IgD-negative memory B cell (primary cell): ENCODE data around the gene DCAF5. TPM values are rescaled to one million over a fixed set of nuclear protein-coding genes. Genes with fewer than 3 reads are reported as not detected.
"Not testable (repeated sequence)": the region's sequence is repeated elsewhere in the genome, so short reads cannot be mapped to it uniquely, and the experiment has no call there.

Experiments used
- H3K27ac Mint-ChIP-seq, 3 donors: one replicate each; pipeline ENCODE4 v1.8.0; 2020 to 2022; ENCODE audit warnings: mild to moderate bottlenecking in 3 of 3, mixed read lengths in 3 of 3, moderate library complexity in 1 of 3
- H3K27me3 Mint-ChIP-seq: one replicate; pipeline ENCODE4 v1.8.0; 2021; ENCODE audit warnings: mixed read lengths
- H3K36me3 Mint-ChIP-seq: one replicate; pipeline ENCODE4 v1.8.0; 2020; ENCODE audit warnings: mild to moderate bottlenecking, mixed read lengths
- H3K4me1 Mint-ChIP-seq, 3 donors: one replicate each; pipeline ENCODE4 v1.8.0; 2020 to 2022; ENCODE audit warnings: mixed read lengths in 3 of 3, mild to moderate bottlenecking in 1 of 3
- H3K4me3 Mint-ChIP-seq, 4 donors: one replicate each; pipeline ENCODE4 v1.8.0; 2020 to 2022; ENCODE audit warnings: mild to moderate bottlenecking in 4 of 4, mixed read lengths in 4 of 4, moderate library complexity in 3 of 4
- H3K9me3 Mint-ChIP-seq, 3 donors: one replicate each; pipeline ENCODE4 v1.8.0; 2020 to 2021; ENCODE audit warnings: mixed read lengths in 3 of 3, mild to moderate bottlenecking in 1 of 3
- polyA plus RNA-seq: library from polyadenylated mRNA; unstranded; fragments of 300-500 nt; fragmentation: Illumina TruSeq; gene quantifications from one replicate; pipeline ENCODE4 v1.2.3, GENCODE V29; 2021

Gene DCAF5, protein sequence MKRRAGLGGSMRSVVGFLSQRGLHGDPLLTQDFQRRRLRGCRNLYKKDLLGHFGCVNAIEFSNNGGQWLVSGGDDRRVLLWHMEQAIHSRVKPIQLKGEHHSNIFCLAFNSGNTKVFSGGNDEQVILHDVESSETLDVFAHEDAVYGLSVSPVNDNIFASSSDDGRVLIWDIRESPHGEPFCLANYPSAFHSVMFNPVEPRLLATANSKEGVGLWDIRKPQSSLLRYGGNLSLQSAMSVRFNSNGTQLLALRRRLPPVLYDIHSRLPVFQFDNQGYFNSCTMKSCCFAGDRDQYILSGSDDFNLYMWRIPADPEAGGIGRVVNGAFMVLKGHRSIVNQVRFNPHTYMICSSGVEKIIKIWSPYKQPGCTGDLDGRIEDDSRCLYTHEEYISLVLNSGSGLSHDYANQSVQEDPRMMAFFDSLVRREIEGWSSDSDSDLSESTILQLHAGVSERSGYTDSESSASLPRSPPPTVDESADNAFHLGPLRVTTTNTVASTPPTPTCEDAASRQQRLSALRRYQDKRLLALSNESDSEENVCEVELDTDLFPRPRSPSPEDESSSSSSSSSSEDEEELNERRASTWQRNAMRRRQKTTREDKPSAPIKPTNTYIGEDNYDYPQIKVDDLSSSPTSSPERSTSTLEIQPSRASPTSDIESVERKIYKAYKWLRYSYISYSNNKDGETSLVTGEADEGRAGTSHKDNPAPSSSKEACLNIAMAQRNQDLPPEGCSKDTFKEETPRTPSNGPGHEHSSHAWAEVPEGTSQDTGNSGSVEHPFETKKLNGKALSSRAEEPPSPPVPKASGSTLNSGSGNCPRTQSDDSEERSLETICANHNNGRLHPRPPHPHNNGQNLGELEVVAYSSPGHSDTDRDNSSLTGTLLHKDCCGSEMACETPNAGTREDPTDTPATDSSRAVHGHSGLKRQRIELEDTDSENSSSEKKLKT
- 57.9 TPM for polyA plus RNA-seq

DNA sequence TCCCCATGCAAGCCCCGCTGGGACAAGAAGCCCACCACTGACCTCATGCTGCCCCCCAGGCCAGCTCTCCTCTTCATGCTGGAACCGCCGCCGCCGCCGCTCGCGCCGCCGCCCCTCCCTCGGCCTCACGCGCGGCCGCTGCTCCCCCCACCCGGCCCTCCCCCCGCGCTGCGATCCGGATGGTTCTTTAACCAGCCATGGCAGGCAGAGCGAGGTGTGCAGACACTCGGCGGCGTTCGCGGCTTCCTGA is at the start of gene DCAF5:
Gene DCAF5, minus strand, starts transcription at position 218 of the 250 bp plus-strand sequence. Its CDS starts 141 bp downstream, at position 77.
- Mint-ChIP-seq H3K9me3 (no peaks in the 10 kb centered on the region), H3K4me3 (peak within 1 kb of the TSS; percentile 90 to 97 (median 96)), H3K4me1 (peaks cover 18 to 32% (median 21%) of the 10 kb centered on the region in 3 donors), H3K27ac (peak within 1 kb of the TSS; percentile 92 to 97 (median 93)), H3K36me3 (peaks cover 1% of the 10 kb centered on the region), H3K27me3 (no peaks in the 10 kb centered on the region)

- H3K27ac Mint-ChIP-seq: no peak overlapping the region
- no peaks in the 10 kb centered on the region for H3K27me3 Mint-ChIP-seq
- H3K4me1 Mint-ChIP-seq: peaks cover 0 to 5% (median 2%) of the 10 kb centered on the region in 3 donors
- H3K4me3 Mint-ChIP-seq: no peak overlapping the region
- peaks cover 5% of the 10 kb centered on the region for H3K36me3 Mint-ChIP-seq
- no peaks in the 10 kb centered on the region for H3K9me3 Mint-ChIP-seq
Observed at GRCh38 chr14:69199786-69200185, 46.9 kb upstream of the DCAF5 start.

DNA sequence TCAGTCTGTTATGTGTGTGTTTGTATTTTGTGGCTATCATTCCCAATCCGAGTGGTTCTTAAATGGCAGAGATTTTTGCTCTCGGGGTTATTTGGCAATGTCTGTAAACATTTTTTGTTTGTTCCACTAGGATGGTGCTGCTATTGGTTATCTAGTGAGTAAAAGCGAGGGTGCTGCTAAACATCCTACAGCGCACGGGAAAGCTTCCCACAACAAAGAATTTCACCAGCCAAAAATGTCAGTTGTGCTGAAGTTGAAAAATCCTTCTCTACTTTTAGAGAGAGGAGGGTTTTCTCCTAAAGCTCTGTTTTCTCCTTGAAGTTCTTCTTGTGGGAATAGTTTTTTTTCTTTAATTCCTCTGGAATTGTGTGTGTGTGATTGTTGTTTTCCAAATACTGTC is 40.8 kb upstream of the DCAF5 start:
- Mint-ChIP-seq H3K9me3 (no peaks in the 10 kb centered on the region), H3K36me3 (peaks cover 5% of the 10 kb centered on the region), H3K27ac (no peak overlapping the region), H3K27me3 (peaks cover 2% of the 10 kb centered on the region), H3K4me3 (peak overlapping the region in 2 of 4 donors; percentile 30 to 80), H3K4me1 (peaks cover 7 to 18% (median 11%) of the 10 kb centered on the region in 3 donors)

DNA sequence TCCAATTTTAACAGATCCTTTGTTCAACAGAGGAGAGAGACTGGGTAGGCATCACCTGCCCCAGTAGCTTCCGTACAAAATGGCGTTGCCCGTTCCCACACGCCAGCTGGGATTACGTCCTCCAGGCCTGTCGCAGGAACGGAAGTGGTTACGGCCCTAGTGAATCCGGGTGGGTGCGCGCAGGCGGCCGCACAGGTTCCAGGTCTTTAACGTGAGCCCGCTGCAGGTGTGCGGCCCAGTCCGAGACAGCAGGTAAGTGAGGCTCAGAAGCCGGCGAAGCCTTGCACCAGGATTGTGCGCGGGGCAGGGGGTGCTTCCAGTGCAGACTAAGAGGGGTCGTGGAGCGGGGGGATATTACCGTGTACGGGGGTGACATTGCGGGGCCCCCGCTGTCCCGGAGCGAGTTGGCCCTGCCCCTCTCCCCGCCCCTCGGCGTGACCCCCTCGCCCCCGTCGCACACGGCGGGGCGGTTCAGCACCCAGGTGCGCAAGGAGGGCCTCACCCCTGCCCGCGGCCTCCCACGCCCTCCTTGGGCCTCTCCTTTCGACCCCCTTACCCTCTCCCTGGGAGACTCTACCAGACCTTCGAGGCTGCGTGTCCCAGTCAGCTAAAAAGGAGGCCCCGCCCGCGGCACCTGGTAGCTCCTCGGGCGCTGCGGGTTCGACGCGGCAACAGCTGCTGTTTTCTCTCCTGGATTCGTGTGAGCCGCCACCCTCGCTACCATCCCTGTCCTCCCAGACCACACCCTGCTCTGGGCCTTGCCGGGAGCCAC is 38.6 kb upstream of the DCAF5 start, which contains the start of gene EXD2:
Gene EXD2, plus strand, starts transcription at position 159 of the 772 bp plus-strand sequence. CDS start 17,973 bp downstream, outside the sequence.
- Mint-ChIP-seq H3K4me1 (peaks cover 7 to 18% (median 11%) of the 10 kb centered on the region in 3 donors), H3K9me3 (no peaks in the 10 kb centered on the region), H3K27ac (peak within 1 kb of the TSS; percentile 71 to 91 (median 87)), H3K27me3 (peaks cover 2% of the 10 kb centered on the region), H3K4me3 (peak within 1 kb of the TSS; percentile 80 to 97 (median 94)), H3K36me3 (peaks cover 5% of the 10 kb centered on the region)

GRCh38 chr14:69190191-69190590 is 37.3 kb upstream of the DCAF5 start:
- Mint-ChIP-seq H3K27me3 (peaks cover 2% of the 10 kb centered on the region), H3K4me3 (peak overlapping the region in 2 of 4 donors; percentile 1 to 80), H3K36me3 (peaks cover under 1% of the 10 kb centered on the region), H3K27ac (no peak overlapping the region), H3K4me1 (peaks cover 5 to 13% (median 11%) of the 10 kb centered on the region in 3 donors), H3K9me3 (no peaks in the 10 kb centered on the region)

DNA sequence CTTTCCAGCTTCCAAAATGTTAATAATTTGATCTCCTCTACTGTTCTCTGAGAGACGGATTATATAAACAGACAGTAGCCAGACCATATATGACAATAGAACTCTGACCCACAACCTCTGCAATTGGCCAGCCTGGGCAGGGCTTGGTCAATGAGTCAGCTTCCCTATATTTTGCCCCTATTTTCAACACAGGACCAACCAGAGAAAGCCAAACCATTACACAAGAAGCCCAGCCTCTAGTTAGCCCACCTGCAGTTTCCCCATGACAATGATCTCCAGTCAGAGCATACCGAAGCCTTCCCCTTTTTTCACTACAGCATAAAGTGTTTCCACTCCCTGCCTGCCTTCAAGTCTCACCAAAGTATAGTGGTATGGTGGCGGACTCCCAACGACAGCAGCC is 30.8 kb upstream of the DCAF5 start:
- no peaks in the 10 kb centered on the region for H3K36me3 Mint-ChIP-seq
- H3K27ac Mint-ChIP-seq: no peak overlapping the region
- H3K4me3 Mint-ChIP-seq: no peak overlapping the region
- H3K4me1 Mint-ChIP-seq: no peaks in the 10 kb centered on the region
- H3K9me3 Mint-ChIP-seq: no peaks in the 10 kb centered on the region
- H3K27me3 Mint-ChIP-seq: peaks cover 6% of the 10 kb centered on the region

GRCh38 chr14:69182580-69182979 is 29.7 kb upstream of the DCAF5 start:
- not testable (repeated sequence) for H3K9me3 Mint-ChIP-seq, H3K27me3 Mint-ChIP-seq, H3K27ac Mint-ChIP-seq, H3K36me3 Mint-ChIP-seq, H3K4me1 Mint-ChIP-seq, H3K4me3 Mint-ChIP-seq

GRCh38 chr14:69181491-69181890 is 28.6 kb upstream of the DCAF5 start:
- Mint-ChIP-seq H3K36me3 (no peaks in the 10 kb centered on the region), H3K4me1 (no peaks in the 10 kb centered on the region), H3K27ac (no peak overlapping the region), H3K4me3 (no peak overlapping the region), H3K27me3 (peaks cover 9% of the 10 kb centered on the region), H3K9me3 (no peaks in the 10 kb centered on the region)

- H3K4me1 Mint-ChIP-seq: peaks cover 0 to 2% (median 0%) of the 10 kb centered on the region in 3 donors
- H3K27me3 Mint-ChIP-seq: peaks cover 6% of the 10 kb centered on the region
- H3K9me3 Mint-ChIP-seq: peaks cover 0 to 2% (median 0%) of the 10 kb centered on the region in 3 donors
- no peak overlapping the region for H3K27ac Mint-ChIP-seq
- no peaks in the 10 kb centered on the region for H3K36me3 Mint-ChIP-seq
- no peak overlapping the region for H3K4me3 Mint-ChIP-seq
Observed at GRCh38 chr14:69175130-69175529, 22.2 kb upstream of the DCAF5 start.

GRCh38 chr14:69171569-69171968 is 18.6 kb upstream of the DCAF5 start:
- Mint-ChIP-seq H3K9me3 (peaks cover 0 to 2% (median 0%) of the 10 kb centered on the region in 3 donors), H3K27me3 (peaks cover 3% of the 10 kb centered on the region), H3K4me3 (no peak overlapping the region), H3K4me1 (peaks cover 0 to 2% (median 0%) of the 10 kb centered on the region in 3 donors), H3K36me3 (no peaks in the 10 kb centered on the region), H3K27ac (no peak overlapping the region)

- Mint-ChIP-seq H3K4me1 (peaks cover 0 to 2% (median 0%) of the 10 kb centered on the region in 3 donors), H3K4me3 (no peak overlapping the region), H3K27me3 (peaks cover 3% of the 10 kb centered on the region), H3K36me3 (peaks cover 3% of the 10 kb centered on the region), H3K27ac (no peak overlapping the region), H3K9me3 (peaks cover 0 to 3% (median 2%) of the 10 kb centered on the region in 3 donors)
Observed at GRCh38 chr14:69170839-69171238, 17.9 kb upstream of the DCAF5 start.

DNA sequence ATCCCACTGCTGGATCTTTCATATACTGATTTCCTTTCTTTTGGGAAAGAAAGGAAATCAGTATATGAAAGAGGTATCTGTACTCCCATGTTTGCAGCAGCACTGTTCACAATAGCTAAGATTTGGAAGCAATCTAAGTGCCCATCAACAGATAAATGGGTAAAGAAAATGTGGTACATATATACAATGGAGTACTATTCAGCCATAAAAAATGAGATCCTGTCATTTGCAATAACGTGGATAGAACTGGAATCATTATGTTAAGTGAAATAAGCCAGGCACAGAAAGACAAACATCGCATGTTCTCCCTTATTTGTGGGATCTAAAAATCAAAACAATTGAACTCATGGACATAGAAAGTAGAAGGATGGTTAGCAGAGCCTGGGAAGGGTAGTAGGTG is 12.9 kb upstream of the DCAF5 start:
- not testable (repeated sequence) for H3K36me3 Mint-ChIP-seq, H3K27me3 Mint-ChIP-seq, H3K27ac Mint-ChIP-seq, H3K4me3 Mint-ChIP-seq, H3K4me1 Mint-ChIP-seq
- peaks cover 5 to 24% (median 22%) of the 10 kb centered on the region in 3 donors for H3K9me3 Mint-ChIP-seq

DNA sequence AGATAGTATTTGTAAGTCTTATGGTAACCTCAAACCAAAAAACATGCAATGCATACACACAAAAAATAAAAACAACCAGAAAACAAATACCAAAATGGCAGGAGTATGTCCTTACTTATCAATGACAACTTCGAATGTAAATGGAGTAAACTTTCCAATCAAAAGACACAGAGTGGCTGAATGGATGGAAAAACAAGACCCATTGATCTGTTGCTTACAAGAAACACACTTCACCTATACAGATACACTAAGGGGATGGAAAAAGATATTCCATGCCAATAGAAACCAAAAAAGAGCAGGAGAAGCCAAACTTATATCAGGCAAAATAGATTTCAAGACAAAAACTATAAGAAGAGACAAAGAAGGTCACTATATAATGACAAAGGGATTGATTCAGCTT is 8.7 kb upstream of the DCAF5 start:
- Mint-ChIP-seq H3K36me3 (peaks cover 11% of the 10 kb centered on the region), H3K27ac (no peak overlapping the region), H3K27me3 (peaks cover 16% of the 10 kb centered on the region), H3K9me3 (peaks cover 5 to 24% (median 22%) of the 10 kb centered on the region in 3 donors), H3K4me1 (no peaks in the 10 kb centered on the region), H3K4me3 (no peak overlapping the region)

DNA sequence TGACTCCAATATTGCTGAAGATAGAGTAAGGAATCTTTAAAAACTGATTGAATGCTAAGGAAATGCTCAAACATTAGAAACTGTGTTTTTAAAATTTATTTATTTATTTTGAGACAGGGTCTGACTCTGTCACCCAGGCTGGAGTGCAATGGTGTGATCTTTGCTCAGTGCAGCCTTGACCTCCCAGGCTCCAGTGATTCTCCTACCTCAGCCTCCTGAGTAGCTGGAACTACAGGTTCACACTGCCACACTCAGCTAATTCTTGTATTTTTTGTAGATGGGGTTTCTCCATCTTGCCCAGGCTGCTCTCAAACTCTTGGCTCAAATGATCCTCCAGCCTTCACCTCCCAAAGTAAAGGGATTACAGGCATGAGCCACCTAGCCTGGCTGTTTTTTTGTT is 3.3 kb upstream of the DCAF5 start:
- Mint-ChIP-seq H3K27ac (no peak overlapping the region), H3K4me3 (no peak overlapping the region), H3K36me3 (peaks cover 7% of the 10 kb centered on the region), H3K9me3 (peaks cover 0 to 1% (median 0%) of the 10 kb centered on the region in 3 donors), H3K4me1 (peaks cover 5 to 11% (median 6%) of the 10 kb centered on the region in 3 donors), H3K27me3 (peaks cover 7% of the 10 kb centered on the region)
